Cardiac muscle cell (in vitro differentiated cells and primary cell): ENCODE data around the gene C5. TPM values are rescaled to one million over a fixed set of nuclear protein-coding genes. Genes with fewer than 3 reads are reported as not detected.
A peak's percentile ranks its signal among the peaks of the same experiment; 100 is the strongest.

Source experiments
- DNase-seq, 2 donors: peaks; one replicate each; pipeline versions ENCODE4 v3.0.0 to v3.0.0-alpha.2; 2010 to 2017; ENCODE audit warnings: low read depth in 1 of 2, low spot score in 1 of 2
- H3K27ac ChIP-seq: fragments of 200-600 bp; sonication (generic); 2 replicates; pipeline ENCODE4 v1.5.1; 2016
- H3K27me3 ChIP-seq: fragments of 200-600 bp; sonication (generic); 2 replicates; pipeline ENCODE4 v1.6.0; 2016; ENCODE audit warnings: control low read depth
- H3K36me3 ChIP-seq: fragments of 200-600 bp; sonication (generic); 2 replicates; pipeline ENCODE4 v1.5.1; 2016; ENCODE audit warnings: control low read depth
- H3K4me1 ChIP-seq: fragments of 200-600 bp; sonication (generic); 2 replicates; pipeline ENCODE4 v1.8.1; 2017; ENCODE audit warnings: low read depth, mild to moderate bottlenecking, mixed run types
- H3K4me3 ChIP-seq: fragments of 200-600 bp; sonication (generic); 2 replicates; pipeline ENCODE4 v1.5.1; 2016; ENCODE audit warnings: mild to moderate bottlenecking
- H3K9me3 ChIP-seq: fragments of 200-600 bp; sonication (generic); 2 replicates; pipeline ENCODE4 v1.5.1; 2017; ENCODE audit warnings: low read depth, mild to moderate bottlenecking, control low read depth
- CTCF ChIP-seq: IDR thresholded peaks from 2 replicates; pipeline ENCODE4 v1.5.1; 2012; ENCODE audit warnings: low read depth, mild to moderate bottlenecking, low read length
- polyA plus RNA-seq: library from polyadenylated mRNA; unstranded; fragments of >200 nt; fragmentation: Nextera tagmentation; extraction: Ambion mirVana; gene quantifications from 2 replicates; pipeline ENCODE4 v1.2.1, GENCODE V29; 2016
- total RNA-seq: library from RNA; depleted of rRNA; stranded (reverse); fragments of >200 nt; gene quantifications from 2 replicates; pipeline ENCODE4 v1.2.3, GENCODE V29; 2016

The C5 gene
- total and polyA plus RNA-seq, 2 experiments from 2014 or later = 0.55 to 1.3 TPM

- Histone ChIP-seq H3K4me3 (no peak overlapping the region), H3K27ac (no peak overlapping the region), H3K4me1 (no peaks in the 10 kb centered on the region), H3K9me3 (no peaks in the 10 kb centered on the region), H3K27me3 (no peaks in the 10 kb centered on the region), H3K36me3 (no peaks in the 10 kb centered on the region)
- DNase-seq = no peak
- no peak for TF ChIP-seq CTCF
These were observed 93.2 kb downstream of the C5 start for GRCh38 chr9:120956862-120957261.

GRCh38 chr9:120951960-120952618 lies 98.0 kb downstream of the C5 start:
- TF ChIP-seq CTCF = no peak
- no peak for DNase-seq
- H3K27ac ChIP-seq = no peak overlapping the region
- no peaks in the 10 kb centered on the region for H3K27me3 ChIP-seq
- no peak overlapping the region for H3K4me3 ChIP-seq
- H3K36me3 ChIP-seq = no peaks in the 10 kb centered on the region
- H3K4me1 ChIP-seq = no peaks in the 10 kb centered on the region
- no peaks in the 10 kb centered on the region for H3K9me3 ChIP-seq

- DNase-seq = peak in 1 of 2 donors; percentile 24
- Histone ChIP-seq H3K36me3 (no peaks in the 10 kb centered on the region), H3K27me3 (no peaks in the 10 kb centered on the region), H3K9me3 (no peaks in the 10 kb centered on the region), H3K4me1 (no peaks in the 10 kb centered on the region), H3K4me3 (no peak overlapping the region), H3K27ac (peak overlapping the region; percentile 22)
- no peak for TF ChIP-seq CTCF
These were observed 99.4 kb downstream of the C5 start for GRCh38 chr9:120950421-120951388.

- no peak overlapping the region for H3K4me3 ChIP-seq
- DNase-seq = no peak
- no peaks in the 10 kb centered on the region for H3K36me3 ChIP-seq
- no peak overlapping the region for H3K27ac ChIP-seq
- no peaks in the 10 kb centered on the region for H3K9me3 ChIP-seq
- no peaks in the 10 kb centered on the region for H3K27me3 ChIP-seq
- no peak for TF ChIP-seq CTCF
- H3K4me1 ChIP-seq = no peaks in the 10 kb centered on the region
These were observed 100.8 kb downstream of the C5 start for GRCh38 chr9:120949290-120949689.

GRCh38 chr9:120948824-120949223 lies 101.3 kb downstream of the C5 start:
- H3K9me3 ChIP-seq = no peaks in the 10 kb centered on the region
- no peak overlapping the region for H3K27ac ChIP-seq
- no peaks in the 10 kb centered on the region for H3K27me3 ChIP-seq
- TF ChIP-seq CTCF = no peak
- H3K36me3 ChIP-seq = no peaks in the 10 kb centered on the region
- no peak overlapping the region for H3K4me3 ChIP-seq
- H3K4me1 ChIP-seq = no peaks in the 10 kb centered on the region
- no peak for DNase-seq
